Activated naive CD4-positive, alpha-beta T cell (primary cell): ENCODE data around the gene SIGLEC10.

Experiments
- DNase-seq, 4 experiments: peaks; one replicate each; lab custom pipeline; 2025; lab: John Stamatoyannopoulos, UW

SIGLEC10 gene

DNA sequence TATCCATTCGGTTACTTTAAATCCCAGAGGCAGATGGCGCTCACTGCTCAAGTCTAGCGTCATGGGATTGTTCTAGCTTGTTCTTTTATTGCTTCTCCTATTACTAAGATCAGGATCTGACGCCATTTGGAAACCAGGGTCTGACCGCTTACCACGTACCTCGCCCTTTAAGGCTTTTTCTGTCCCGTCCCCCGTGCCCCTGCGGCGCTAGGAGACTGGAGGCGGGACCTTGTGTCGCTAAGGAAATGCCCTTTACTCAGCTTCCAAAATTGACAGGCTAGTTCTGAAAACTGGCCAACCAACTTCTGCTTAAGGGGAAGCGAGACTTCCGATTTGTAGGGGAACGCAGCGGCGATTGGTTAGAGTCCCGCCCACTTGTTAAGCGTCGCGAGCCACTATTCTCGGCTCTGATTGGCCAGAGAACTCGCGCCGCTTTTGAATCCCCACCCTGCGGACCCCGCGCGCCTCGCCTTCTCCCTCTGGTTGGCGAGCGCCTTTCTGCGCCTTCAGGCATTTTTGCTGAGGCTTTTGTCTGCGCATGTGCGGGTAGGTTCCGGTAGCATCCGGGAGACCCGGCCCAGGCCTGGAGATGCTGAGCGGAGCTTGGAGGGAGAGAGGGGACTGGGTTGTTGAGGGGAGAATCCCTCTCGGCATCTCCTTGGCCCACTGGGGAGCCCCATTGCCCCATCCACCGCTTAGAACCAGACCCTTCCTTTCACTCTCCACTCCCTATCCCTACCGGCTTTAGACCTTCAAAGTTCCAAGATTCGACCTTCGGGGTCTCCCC, 23.2 kb downstream of the SIGLEC10 start:
- peak; percentile 37 to 73 (median 66) for DNase-seq

DNA sequence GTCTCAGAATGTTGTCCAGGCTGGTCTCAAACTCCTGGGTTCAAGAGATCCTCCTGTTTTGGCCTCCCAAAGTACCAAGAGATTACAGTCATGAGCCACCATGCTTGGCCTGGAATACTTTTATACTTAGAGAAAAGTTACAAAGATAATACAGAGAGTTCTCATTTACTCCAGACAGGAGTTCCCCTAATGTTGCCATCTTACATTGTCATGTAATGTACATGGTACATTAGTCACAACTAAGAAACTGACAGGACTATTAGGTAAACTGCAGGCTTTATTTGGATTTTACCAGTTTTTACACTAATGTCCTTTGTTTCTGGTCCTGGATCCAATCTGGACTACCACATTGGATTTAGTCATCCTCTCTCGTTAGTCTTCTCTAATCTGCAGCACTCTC, 24.7 kb downstream of the SIGLEC10 start:
- DNase-seq = no peak

DNA sequence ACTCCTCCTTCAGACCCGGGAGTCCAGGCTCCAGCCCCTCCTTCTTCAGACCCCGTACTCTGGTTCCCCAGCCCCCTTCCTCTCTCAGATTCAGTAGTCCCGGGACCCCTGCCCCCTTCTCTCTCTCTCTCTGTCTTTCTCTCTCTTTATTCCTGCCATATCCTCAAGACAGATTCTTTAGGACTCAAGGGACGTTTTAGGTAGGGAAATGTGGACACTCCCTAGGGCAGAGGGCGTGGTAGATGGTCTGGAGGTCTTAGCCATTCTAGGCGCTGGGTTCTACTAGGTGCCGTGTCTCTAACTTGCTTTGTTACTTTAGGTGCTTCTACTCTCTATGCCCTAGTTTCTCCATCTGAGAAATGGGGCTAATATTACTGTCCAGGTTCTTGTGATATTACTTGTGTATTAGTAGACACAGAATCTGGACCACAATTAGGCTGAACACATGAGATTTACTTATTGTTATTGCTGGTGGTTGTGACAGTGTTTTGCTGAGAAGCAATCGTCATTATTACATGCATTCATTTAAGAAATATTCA, 26.3 kb downstream of the SIGLEC10 start:
- no peak for DNase-seq

DNA sequence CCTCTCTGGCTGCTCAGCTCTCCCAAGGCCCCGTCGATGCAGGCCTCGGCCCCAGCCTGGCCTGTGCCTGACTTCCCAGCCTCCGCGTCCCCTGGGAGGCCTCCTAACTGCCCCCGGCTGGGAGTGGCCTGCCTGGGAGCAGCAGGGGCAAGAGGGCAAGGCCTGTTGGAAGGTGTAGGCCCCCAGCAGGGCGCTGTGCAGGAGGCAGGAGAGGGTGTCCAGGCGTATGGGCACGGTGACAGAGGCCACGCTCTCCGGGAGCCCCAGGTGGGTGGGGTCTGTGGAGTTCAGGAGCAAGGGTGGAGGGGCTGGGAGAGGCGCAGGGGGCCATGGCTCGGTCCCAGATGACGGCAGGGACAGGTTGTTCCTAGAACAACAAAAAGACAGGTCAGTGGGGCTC, 28.3 kb downstream of the SIGLEC10 start:
- no peak for DNase-seq

DNA sequence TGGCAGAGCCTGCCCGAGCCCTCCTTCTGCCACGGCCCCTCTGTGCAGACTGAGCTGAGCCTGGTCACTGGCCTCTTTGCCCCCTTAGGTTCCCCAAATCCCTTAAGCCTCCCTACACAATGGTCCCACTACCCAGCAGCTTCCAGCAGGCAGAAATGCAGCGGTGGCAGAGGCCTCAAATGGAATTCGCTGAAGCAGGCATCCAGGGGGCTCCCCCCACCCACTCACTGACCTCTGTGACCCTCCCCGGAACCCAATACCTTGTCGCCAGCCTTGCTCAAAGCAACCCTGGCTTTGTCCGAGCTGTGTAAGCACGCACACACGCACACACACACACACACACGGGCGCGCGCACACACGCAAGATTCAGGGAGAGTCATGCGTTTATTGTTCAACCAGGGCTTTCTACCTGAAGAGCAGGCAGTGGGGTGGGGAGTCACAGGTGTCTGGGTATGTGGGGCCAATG, 29.5 kb downstream of the SIGLEC10 start, which contains the start of gene LIM2:
LIM2 (minus strand) TSS at position 51 of the 466 bp plus-strand sequence. CDS start 531 bp downstream, outside the sequence.
- no peak for DNase-seq

DNA sequence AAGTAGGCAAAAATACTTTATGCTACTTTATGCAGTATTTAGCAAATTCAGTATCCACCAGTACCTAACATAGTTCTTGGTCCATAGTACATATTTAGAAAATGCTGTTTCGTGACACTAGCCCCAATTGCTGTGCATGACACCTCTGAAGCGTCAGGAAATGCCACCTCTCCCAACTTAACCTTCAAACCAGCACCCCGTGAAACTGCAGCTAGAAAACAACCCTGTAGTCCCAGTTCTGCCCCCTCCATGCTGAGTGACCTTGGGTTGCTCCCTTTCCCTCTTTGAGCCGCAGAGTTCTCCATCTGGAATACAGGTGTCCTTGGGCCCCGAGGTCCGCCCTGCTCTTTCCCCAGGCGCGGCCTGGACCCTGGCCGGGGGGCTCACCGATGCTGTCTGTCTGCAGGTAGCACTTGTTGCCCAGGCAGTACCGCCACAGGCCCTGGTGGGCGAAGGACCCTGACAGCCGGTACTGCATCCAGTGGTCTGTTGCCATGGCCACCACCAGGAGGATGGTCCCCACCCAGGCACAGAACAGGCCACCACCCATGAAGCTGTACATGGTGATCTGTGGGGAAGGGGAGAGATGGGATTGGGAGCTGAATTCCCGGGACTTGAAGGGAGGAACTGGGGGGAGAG, 30.4 kb downstream of the SIGLEC10 start:
- no peak for DNase-seq

DNA sequence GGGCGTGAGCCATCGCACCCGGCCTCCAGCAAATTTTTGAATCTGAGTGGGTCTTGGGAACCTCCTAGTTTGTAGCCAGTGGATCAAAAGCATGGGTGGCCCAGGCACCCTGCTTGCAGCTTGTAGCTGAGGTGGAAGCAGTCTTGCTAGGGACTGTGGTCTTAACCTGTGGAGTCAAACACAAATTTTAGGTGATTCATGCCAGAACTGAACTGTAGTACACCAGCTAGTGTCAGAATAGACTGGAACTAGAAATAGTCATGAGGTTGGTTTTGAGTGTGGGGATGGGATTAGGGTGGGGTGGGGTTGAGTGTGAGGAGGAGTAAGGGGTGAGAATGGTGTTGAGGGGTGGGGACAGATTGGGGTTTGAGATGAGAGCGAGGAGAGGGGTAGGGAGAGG, 35.4 kb downstream of the SIGLEC10 start:
- no peak for DNase-seq

DNA sequence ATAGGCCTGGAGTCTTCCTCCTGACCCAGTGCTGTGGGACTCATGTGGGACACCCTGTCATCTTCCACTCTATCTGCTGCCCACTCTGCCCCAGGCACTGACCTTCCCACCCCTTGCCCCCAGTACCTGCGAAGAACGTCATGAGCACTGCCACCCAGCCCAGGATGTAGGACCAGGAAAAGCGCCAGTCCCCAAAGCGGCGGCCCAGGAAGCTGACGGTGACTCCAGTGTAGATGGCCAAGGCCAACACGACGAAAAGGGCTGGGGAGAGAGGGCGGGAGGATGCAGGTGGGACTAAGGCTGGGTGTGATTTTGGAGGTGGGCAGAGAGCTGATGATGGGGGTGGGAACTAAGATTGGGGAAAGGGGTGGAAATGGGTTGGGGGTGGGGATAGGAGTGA, 37.1 kb downstream of the SIGLEC10 start:
- DNase-seq = no peak

DNA sequence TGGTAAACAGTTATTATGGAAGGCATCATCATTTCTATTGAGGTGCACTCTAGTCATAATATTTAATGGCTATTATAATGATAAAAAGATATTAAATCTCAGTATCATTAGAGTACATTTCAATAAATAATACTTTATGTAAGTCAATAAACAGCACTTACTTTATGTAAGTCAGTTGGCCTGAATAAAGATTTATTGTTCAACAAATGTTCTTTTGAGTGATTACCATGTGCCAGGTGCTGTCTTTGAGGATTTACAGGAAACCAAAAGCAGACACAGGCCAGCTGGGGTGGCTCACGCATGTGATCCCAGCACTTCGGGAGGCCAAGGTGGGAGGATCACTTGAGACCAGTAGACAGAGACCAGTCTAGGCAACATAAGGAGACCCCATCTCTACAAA, 40.0 kb downstream of the SIGLEC10 start:
- no peak for DNase-seq

DNA sequence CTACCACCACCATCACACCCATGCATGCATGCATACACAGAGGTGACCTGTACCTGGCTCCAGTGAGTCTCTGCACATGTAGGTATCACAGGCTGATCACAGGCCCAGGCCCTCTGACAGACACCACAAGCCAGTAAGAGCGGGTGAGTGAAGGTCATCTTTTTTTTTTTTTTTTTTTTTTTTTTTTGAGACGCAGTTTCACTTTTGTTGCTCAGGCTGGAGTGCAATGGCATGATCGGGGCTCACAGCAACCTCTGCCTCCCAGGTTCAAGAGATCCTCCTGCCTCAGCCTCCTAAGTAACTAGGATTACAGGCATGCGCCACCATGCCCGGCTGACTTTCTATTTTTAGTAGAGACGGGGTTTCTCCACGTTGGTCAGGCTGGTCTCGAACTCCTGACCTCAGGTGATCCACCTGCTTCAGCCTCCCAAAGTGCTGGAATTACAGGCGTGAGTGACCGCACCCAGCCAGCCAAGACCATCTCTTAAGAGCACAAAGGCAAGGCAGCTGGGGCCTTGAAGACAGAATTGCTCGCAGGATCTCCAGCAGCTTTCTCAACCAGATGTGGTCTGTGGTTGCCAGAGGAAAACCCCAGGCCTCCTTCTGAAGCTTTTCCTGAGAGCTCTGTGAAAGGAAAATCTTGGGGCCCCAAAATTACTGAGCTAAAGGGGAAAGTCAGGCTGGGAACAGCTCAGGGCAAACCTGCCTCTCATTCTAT, 41.8 kb downstream of the SIGLEC10 start:
- DNase-seq = no peak

DNA sequence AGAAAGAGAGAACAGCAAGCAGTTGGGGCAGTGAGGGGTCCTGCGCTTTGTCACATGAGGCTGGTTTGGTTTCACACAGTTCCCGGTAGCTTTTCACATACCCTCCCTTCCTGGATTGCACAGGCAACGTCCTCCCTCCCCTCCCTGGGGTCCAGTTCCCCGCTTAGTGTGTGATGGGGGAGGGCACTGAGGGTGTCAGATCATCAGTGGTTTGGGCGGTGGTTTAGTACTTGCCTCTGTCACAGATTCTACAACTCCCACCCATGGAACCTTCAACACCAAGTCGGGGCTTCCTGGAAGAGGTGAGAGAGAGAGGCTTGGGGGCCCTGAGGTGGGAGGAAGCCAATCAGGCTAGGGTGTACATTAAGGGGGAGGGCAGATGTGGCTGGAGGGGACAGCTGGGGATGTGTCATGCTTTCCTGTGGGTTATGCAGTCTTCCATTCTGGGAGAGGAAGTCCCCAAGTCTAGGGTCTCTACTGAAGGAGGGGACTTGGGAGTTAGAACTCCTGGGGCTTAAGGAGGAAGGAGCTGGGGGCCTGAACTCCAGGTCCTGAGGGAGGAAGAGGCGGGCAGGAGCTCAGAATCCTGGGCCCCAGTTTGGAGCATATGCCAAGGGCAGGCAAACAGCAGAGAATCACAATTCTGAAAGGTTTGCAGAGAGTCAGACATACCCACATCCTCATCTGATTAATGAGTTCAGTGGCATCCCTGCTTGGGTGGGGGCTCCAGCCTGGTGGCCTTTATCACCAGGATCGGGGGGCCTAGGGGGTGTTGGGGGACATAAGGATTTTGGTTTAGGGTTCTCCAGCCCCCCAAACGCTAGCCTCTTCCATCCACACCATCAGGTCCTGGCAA, 44.6 kb downstream of the SIGLEC10 start, which contains the start of gene NKG7:
NKG7 (minus strand) TSS at position 6 of the 856 bp plus-strand sequence. CDS start 119 bp downstream, outside the sequence.
- DNase-seq = peak in 2 of 4 experiments; percentile 12 to 29

DNA sequence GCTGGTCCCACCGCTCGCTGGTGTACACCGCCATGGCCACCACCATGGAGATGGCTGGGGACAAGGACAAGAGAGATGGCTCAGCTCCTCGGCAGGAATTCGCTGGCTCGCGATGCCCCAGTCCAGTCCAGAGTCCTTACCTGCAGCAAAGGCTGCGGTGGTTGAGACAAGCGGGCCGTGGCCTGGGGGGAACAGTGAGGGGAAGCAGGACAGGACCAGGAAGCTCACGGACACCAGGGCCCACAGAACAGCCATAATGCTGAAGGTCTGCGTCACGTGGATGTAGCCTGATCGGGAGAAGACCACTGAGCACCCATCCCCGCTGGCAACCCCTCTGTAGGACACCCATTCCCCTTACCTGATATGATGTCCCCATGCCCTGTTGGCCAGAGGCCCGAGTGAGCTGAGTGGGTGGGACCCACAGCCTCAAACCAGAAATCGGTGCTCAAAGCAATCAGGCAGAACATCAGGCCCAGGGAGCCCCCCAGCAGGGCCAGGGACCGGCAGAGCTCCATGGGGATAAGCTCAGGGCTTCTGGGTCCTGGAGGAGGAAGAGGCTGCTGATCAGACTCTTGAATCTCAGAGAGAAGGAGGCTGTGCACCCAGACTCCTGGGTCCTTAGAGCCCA, 45.3 kb downstream of the SIGLEC10 start:
- DNase-seq = no peak

DNA sequence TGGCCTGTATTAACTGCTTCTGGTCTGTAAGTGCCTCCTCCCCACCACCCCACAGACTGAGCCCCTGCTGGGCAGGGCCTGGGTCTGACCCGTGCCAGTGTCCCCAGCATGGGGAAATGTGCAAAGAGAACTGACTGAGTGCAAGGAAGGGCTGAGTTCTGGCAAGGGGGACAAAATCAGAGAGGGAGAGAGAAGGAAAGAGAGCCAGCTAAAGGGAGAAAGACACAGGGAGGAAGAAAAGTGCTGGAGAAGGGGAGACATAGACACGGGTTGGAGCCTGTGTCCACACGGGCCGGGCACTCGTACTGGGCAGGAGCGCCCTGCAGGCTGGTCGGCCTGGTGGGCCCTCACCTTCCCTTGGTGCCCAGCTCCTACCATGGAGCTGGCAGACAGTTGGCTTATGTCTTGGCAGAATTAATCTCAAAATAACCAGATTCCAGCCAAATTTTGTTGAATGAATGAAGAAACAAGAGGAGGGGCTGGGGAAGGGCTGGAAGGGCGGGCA, 46.2 kb downstream of the SIGLEC10 start:
- DNase-seq = no peak

DNA sequence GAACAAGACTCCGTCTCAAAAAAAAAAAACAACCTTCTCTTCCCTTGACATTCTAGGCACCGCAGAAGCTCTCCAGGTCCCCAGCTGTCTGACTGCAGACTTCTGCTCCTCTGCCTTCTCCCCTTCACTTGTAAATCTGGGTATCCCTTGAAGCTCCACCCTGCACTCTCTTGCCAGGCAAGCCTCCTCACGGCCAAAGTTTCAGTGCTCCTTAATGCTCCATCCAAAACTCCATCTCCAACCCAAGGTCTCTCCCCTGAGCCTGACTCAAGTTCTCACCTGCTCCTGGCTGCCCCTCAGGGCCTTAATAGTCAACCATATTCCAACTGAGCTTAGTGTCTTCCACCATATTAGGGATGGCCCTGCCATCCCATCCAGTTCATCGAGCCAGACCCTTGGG, 47.2 kb downstream of the SIGLEC10 start:
- no peak for DNase-seq

DNA sequence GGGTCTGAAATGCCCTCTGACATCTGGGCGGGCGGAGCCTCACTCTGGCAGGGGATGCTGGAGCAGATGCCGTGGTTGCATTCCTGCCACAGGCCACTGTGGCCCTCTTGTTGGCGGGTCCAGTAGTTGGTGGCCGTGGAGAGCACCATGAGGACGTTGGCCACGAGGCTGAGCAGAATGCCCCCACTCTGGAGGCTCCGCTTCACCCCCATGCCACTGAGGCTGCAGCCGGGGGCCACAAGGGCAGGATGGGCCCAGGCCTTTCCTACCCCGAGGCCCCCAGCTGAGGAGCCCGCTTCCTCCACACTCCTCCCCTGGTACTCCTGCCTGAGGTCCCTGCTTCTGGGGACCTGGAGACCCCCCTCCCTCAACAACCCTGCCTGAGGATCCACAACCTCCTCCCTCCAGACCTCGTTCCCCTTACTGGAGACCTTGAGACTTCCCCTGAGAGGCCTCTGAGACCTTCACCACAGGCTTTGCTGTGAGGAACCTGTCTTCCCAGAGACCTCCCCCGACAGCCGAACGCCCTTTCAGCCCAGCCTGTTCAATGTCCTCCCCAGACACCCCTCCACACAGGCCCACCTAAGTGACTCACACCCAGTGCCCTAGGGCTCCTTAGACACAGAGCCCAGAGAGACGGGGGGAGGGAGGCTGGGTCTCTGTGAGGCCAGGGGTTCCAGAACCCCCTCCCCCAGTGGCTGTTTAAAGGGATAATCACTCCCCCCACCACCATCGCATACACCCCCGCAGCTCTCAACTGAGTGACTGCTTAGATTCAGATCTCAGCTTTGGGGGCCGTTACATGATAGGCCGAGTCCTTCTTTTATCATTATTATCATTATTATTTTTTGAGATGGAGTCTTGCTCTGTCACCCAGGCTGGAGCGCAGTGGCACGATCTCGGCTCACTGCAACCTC, 48.8 kb downstream of the SIGLEC10 start, which contains the start of gene CLDND2:
CLDND2 (minus strand) TSS at position 638 of the 917 bp plus-strand sequence; CDS start at position 212, 426 bp downstream.
- DNase-seq = peak in 1 of 4 experiments; percentile 23

DNA sequence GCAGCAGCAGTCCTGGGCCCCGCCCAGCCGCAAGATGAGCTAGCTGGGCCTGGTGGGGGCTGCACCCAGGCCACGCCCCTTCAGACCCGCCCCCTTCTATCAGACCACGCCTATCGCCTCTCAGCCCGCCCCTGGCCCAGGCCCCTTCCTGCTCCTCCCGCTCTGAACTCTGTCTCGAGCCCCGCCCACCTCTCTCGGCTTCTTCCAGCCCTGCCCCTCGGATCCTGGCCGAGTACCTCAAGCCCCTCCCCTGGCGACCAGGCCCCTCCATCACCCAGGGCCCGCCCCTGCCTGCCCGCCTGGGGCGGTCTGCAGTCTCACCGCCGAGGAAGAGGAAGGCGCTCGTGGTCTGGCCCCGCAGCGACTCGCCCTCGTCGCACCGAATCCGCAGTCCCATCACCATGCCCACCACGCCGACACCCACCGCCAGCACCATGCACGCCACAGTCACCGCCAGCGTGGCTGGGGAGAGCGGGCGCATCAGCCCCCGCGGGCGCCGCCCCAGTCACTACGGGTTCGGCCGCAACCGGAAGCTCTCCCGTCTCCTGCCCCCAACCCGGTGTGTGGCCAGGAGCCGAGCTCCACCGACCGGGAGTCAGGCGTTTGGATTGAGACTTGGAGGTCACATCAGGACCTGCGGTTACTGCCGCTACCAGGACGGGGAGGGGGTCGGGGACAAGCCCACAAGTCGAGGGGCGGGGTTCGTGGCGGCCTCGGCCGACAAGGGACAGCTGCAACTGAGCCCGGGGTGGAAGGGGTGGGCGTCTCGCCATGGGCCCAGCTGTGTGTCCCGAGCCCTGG, 49.7 kb downstream of the SIGLEC10 start:
- peak; percentile 83 to 90 (median 88) for DNase-seq

DNA sequence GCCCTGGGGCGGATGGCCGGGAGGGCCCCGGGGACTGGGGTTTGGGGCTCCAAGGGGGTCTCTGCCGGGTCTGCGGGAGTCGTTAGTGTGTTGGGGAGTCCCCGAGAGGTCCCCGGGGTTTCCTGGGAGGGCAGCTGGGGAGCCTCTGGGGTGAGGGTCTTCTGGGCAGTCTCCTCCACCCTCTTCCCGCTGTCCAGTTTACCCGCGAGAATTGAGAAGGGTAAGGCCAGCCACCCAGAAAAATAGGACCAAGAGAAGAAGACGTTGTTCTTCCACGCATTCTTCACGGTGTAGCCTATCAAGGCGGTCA, 50.2 kb downstream of the SIGLEC10 start:
- no peak for DNase-seq

DNA sequence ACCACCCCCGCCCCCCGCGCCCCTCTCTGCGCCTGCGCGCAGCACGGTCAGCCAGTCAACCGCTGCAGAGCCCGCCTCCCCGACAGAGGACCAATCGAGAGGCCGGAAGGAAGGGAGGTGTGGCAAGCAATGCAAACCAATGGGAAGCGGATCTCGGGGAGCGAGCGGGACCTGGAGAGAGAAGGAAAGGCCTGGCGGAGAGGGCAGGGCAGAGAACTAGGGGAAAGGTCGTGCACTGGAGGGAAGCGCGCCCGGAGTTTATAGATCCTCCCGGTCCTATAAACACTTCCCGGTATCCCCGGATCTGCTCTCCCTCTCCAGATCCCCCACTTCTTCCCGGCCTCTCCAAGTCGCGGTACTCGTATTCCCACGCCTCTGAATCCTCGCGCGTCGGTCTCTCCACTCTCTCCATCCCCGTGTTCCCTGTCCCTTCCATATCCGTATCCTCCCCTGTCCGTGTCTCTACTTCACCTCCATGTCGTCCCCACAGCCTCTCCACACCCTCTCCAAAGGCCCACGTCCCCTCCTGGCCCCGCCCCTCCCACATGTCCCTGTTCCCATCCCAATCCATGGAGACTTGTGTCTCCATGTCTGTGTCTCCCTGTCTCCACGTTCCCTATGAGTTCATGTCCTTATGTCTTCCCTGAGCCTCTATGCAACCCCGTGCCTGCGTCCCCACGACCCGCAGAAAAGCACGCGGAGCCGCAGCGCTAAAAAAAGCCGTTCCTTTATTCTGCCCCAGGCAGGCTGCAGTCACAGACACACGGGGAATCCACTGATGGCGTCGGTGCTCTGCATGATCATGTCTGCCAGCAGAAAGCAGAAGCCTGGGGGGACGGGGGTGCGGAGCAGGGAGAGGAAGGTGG, 50.8 kb downstream of the SIGLEC10 start:
- DNase-seq = peak; percentile 63 to 83 (median 77)
